OCI-LY1 (cell line): ENCODE data around the gene RUFY3.

Experiments used
- EZH2 ChIP-seq: fragments of 200-600 bp; sonication (generic), shearing (Covaris generic); IDR thresholded peaks from 2 replicates; pipeline ENCODE4 v1.8.0; 2017; ENCODE audit warnings: borderline replicate concordance, mixed run types, mild to moderate bottlenecking, antibody characterized with exemption, low read length, moderate library complexity, mixed read lengths
- TF ChIP-seq, protein P1 (sequence below): fragments of 200-600 bp; sonication (generic), shearing (Covaris generic); IDR thresholded peaks from 2 replicates; pipeline ENCODE4 v1.5.1; 2017; ENCODE audit warnings: mild to moderate bottlenecking, antibody characterized with exemption, low read length, moderate library complexity, mixed read lengths

DNA sequence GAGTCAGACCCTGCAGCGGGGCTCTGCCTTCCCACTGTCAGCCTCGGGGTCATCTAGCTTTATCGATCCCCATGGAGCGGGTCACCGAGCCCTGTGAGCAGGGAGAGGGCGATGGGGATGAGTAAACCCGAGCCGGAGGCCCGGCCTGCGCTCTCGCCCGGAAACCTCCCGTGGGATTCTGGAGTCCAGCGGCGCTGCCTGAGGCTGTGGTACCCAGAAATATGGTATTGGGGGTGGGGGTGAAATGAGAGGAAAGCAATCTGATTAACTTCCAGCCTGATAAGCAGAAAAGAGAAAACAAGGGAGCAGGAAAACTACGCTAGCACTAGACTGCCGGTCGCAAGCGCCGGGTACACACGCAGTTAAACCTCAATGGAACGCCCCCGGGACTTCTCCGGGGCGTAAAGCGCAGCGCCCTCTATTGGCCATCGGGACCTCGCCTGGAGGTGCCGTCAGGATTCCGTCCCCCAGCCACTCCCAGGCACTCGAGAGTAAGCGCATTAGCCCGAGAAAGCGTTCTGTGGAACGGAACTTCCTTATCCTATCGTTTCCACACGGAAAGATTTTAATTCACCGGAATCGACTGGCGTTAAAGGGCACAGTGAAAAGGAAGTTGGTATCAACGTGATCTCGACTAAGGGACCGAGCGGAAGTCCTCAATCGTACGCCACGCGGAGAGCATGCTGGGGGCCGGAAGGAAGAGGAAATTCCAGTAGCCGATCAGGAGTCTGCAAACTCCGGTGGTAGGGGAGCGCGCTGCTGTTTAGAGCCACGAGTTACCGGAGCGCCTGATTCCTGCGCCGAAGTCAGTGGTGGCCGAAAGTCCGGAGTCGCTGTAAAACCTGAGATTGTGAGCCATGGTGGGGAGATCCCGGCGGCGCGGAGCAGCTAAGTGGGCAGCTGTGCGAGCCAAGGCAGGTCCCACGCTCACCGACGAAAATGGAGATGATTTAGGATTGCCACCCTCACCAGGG lies 33.7 kb upstream of the RUFY3 start, which contains the start of gene UTP3:
- TF ChIP-seq, protein P1, sequence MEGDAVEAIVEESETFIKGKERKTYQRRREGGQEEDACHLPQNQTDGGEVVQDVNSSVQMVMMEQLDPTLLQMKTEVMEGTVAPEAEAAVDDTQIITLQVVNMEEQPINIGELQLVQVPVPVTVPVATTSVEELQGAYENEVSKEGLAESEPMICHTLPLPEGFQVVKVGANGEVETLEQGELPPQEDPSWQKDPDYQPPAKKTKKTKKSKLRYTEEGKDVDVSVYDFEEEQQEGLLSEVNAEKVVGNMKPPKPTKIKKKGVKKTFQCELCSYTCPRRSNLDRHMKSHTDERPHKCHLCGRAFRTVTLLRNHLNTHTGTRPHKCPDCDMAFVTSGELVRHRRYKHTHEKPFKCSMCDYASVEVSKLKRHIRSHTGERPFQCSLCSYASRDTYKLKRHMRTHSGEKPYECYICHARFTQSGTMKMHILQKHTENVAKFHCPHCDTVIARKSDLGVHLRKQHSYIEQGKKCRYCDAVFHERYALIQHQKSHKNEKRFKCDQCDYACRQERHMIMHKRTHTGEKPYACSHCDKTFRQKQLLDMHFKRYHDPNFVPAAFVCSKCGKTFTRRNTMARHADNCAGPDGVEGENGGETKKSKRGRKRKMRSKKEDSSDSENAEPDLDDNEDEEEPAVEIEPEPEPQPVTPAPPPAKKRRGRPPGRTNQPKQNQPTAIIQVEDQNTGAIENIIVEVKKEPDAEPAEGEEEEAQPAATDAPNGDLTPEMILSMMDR: peak; percentile 98
- TF ChIP-seq EZH2: no peak
